Suppressor macrophage treated with lipopolysaccharide for 4 hours (primary cell): ENCODE results near the gene FOXO3B.
"Not testable (repeated sequence)": the region's sequence is repeated elsewhere in the genome, so short reads cannot be mapped to it uniquely, and the experiment has no call there.

ENCODE experiments used
- DNase-seq: peaks from one replicate; pipeline ENCODE4 v3.0.0-alpha.2; 2020

FOXO3B gene

DNA sequence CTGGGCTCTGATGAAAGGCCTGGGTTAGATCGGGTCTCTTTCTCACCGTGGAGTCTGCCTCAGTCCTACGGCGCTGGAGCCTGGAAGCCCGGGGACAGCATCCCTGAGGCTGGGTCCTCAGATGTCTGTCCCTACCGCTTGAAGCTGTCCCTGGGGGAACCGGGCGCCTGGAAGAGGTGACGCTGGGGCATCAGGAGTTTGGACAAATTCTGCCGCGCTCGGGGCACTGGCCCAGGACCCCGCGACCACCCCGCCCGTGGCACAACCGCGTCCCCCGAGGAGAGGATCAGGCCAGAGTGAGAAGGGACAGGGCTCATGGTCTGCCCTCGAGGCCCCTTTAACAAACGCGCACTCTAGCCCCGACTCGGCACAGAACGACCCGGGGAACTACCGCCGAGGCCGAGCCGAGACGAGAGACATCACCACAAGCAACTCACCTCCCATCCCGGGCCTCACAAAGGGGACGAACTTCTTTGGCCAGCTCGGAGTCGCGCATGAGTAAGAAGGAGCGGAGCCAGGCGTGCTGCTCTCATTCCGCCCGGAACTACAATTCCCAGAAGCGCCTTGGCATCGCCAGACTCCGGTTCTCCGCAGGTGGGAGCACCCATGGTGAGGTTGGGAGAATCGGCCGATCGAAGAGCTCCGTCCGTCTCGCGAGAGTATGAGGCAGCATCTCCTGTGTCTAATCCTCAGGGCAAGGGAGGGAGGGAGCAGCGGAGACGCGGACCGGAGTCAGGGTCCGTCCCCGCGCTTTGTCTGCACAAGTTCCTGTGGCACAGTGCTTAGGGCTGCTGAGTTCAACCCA, at the start of gene FOXO3B:
Gene FOXO3B, minus strand, starts transcription at position 548 of the 805 bp plus-strand sequence. CDS start 663 bp downstream, outside the sequence.
- DNase-seq = peak; percentile 73

DNA sequence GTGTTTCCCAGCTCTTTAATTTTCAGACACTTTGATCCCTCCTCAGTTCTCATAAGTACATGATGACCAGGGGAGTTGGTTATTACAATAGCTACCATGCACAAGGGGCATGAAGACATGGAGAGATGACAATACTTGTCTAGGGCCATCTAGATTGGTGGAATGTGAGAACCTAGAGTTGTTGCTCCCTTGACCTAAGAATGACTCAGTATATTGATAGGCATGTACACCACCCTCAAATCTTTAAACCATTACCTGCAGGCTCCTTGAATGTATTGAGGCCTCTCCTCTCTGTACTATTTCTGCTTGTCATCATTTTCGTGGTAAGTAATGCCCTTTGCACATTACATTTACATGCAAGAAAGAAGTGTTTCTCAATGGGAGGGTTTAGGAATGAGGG, 41.4 kb upstream of the FOXO3B start:
- DNase-seq = not testable (repeated sequence)

DNA sequence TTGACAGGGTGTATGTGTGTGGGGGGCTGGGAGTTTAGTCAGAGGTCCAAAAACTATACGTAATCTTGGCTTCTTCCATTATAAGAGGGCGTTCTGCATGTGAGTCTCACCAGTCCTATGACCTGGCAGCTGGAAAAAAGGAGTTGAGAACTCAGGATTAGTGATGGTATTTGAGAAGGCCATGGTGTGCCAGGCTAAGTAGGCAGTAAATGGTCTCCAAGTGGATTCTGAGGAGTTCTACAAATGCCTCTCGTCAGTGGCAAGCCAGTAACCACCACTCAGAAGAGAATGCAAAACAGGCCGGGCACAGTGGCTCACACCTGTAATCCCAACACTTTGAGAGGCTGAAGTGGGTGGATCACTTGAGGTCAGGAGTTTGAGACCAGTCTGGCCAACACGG, 40.5 kb upstream of the FOXO3B start:
- not testable (repeated sequence) for DNase-seq

DNA sequence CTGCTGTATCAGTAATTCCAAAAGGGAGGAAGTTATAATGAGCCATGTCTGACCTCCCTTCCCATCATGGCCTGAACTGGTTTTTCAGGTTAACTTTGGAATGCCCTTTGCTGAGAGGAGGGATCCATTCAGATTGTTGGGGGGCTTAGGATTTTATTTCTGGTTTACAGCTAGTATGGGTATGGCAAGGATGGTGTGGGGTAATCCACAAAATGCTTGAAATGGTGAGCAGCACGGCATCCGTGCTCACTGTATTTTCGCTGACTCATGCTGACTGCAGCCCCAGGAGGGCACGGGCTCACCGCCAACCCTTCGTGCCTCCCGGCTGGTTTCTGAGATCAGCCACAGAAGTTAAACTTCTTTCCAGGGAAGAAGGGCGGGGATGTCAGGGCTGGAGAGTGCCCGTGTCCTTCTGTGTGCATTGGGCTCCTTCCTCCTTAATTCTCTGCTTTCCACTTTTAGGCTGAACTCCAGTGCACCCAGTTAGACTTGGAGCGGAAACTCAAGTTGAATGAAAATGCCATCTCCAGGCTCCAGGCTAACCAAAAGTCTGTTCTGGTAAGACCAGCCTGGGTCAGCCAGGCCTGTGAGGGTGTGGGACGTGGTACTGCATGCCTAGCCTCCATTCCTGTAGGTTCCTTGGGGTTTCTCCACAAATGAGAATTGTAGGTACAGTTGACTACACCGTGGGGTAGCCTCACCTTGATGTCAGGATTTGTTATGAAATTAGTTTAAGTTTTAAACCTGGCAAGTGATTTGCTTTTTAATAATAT, 39.8 kb upstream of the FOXO3B start:
- DNase-seq = not testable (repeated sequence)

DNA sequence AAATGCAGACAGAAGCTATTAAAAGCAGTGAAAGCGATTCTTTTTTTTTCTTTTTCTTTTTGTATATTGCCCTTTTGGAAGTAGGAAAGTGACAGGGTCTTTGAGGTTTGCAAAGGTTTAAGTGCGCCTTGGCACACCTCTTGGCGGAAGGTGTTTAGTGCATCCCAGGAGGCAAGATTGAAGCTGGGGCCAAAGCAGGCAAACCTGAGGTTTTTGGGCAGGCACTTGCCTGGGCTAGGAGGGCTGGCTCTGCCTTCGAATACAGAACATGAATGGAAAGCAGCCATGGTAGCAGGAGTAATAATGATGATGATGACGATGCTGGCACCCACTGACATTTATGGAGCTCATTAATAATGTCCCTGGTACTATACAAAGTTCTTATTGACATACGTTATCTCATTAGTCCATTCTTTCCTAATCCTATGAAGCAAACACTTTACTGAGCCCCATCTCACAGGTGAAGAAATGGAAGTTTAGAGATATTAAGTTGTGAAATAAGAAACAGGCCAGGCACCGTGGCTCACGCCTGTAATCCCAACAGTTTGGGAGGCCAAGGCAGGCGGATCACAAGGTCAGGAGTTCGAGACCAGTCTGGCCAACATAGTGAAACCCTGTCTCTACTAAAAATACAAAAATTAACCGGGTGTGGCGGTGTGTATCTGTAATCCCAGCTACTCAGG, 37.5 kb upstream of the FOXO3B start:
- DNase-seq = not testable (repeated sequence)

DNA sequence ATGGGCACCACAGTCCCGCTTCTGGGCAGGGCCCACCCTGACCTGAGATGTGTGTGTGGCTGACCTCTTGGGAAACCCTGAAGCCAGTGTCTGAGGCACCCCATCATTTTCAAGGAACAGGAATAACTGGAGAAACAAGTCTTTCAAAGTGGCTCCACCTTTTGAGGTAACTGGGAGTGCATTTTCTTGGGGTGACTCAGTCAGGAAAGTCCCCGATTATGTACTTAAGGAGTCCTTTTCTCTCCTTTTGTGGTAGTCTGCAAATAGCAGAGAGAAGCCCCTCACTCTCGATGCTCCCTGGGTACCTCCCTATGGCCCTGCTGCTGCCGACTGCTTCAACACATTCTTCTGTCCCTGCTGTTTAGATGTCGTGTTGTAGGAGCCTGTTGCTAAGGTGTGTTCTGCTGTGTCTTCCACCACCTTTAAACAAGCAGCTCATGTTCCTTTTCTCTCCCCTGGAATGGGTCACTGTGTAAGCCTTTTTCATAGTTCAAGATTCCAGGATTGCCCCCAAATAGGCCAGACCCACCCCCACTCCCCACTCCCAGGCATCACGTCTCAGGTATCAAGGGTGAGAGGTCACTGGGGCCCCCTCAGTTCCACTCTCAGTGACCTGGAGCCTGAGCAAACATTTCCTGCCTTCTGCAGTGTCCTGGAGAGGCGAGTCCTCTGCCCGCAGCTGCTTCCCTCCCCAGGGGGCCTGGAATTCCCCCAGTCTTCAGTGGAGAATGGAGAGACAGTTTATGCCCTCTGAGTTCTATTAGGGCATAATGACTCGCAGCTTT, 36.7 kb upstream of the FOXO3B start:
- DNase-seq = peak; percentile 13

DNA sequence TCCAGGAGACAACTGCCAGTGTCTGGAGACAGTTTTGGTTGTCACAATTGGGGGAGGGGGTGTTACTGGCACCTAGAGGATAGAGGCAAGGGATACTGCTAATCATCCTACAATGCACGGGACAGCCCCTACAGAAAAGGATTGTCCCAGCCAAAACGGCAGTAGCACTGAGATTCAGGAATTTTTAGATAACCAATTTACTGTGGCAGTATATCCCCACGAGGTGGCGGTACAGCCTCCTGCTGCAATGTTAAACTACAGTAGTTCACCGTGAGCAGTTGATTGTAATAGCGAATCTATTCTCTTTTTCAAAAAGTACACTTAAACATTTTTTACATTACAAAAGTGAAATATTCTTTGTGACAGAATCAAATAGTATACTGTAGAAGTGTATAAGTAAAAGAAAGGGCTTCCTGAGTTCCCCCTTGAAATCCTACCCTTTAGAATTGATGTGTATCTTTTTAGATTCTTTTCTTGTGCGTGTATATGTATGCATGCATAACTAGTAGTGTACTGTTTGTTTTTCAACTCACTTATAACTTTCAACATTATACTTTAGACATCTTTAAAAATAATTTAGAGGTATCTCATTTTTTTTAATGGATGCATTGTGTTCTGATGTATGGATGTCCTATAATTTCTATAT, 30.4 kb upstream of the FOXO3B start:
- DNase-seq = peak; percentile 60

DNA sequence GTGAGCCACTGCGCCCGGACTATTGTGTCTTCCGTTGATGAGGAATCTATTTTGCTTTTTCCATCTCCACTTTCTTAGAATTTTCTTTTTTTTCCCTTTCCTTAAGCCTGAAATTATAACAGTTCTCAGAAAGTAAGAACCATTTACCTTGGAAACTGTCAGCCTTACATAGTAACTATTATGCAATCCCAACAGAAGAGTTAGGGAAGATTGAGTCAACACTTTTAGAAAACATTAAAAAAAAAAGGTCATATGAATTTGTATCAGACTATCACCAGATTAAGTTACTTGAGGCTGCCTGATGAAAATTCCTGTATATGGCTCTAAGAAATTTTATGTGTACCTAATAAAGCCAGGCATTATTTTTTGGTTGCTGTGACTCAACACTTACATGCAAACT, 26.1 kb upstream of the FOXO3B start:
- not testable (repeated sequence) for DNase-seq

DNA sequence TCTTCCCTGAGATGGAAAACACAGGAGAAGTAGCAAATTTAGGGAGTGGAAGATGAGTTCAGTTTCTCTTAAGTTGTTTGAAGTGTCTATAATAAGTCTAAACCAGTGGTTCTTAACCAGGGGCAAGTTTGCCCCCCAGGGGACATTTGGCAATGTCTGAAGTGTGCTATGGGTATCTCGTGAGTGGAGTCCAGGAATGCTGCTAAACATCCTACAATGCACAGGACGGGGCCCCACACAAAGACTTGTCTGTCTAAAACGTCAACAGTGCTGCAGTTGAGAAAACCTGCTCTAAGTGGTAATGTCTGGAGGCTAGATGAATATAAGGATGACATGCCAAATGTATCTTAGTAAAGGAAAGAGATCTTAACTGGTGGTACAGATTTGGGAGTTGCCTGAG, 23.8 kb upstream of the FOXO3B start:
- DNase-seq = not testable (repeated sequence)

DNA sequence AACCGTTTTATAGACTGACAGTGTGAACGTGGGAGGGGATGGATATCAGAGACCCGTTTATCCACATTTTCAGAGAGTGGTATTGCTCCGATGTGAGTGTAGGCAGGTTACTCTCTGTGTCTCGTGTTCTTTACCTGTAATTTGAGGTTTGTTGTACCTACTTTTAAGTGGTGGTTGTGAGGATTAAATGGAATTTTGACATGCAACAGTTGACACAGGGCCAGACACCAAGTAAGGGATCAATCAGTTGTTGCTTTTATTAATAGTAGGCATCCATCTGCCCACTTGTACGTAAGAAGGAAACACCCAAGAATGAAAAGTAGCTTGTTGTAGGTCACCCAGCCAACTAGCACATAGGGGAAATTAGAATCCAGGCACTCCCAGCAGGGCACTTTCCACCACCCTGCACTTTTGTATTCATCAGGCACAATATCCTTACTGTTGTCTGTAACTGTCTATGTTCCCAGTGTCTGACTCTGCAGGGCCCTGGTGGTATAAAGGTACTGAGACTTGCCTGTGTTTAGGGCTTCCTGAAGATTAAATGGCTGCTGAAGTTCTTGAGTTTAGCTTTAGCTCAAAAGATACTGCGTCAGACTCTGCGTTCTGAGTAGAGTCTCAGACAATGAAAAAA, 16.5 kb upstream of the FOXO3B start:
- not testable (repeated sequence) for DNase-seq

DNA sequence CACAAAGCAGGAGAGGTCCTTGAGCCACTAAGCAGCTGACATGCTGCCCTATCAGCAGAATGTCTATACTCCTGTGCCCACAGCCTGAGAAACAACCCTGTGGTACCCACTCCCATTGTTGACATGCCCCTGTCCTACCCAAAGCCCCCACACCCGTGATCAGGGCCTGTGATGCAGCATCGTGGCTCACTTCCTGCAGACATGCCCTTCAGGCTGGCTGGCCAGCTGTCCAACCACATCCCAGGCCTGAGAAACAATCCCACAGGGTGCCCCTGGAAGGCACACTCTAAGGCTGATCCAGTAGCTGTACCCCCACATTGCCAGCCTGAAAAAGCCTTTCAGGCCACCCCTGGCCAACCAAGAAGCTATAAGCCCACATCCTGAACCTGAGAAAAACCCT, 13.0 kb upstream of the FOXO3B start:
- not testable (repeated sequence) for DNase-seq

DNA sequence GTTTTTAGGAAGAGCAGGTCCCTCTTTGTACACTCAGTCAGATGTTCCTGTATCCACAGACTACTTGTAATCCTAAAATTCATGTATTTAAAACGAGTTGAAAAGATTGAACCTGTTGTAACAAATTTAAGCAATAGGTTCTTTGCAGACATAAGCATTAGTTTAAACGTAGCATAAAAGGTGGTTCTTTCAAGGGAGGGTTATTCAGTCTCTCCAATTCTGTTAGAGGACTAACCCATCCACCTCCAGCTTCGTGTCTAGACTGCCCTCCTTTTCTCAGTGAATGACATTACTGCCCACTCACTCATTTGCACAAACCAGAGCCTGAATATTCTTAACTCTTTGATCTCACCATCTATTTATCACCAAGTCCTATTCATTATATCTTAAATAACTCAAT, 554 bp upstream of the FOXO3B start:
- not testable (repeated sequence) for DNase-seq

DNA sequence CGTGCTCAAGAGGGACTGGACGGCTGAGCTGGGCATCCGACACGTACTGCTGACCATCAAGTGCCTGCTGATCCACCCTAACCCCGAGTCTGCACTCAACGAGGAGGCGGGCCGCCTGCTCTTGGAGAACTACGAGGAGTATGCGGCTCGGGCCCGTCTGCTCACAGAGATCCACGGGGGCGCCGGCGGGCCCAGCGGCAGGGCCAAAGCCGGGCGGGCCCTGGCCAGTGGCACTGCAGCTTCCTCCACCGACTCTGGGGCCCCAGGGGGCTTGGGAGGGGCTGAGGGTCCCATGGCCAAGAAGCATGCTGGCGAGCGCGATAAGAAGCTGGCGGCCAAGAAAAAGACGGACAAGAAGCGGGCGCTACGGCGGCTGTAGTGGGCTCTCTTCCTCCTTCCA, 4.7 kb downstream of the FOXO3B start:
- not testable (repeated sequence) for DNase-seq

DNA sequence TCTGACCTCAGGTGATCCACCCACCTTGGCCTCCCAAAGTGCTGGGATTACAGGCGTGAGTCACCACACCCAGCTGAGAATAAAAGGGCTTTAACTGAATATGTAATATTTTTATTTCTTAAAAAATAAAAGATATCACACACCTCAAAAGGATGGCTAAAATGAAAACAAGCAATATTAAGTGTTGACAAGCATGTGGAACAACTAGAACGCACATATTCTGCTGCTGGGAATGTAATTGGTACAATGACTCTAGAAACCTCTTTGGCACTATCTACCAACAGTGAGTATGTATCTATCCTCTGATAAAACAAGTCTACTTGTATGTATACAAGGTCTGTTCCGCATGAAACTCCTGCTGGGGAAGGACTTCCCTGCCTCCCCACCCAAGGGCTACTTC, 5.2 kb downstream of the FOXO3B start:
- DNase-seq = not testable (repeated sequence)

DNA sequence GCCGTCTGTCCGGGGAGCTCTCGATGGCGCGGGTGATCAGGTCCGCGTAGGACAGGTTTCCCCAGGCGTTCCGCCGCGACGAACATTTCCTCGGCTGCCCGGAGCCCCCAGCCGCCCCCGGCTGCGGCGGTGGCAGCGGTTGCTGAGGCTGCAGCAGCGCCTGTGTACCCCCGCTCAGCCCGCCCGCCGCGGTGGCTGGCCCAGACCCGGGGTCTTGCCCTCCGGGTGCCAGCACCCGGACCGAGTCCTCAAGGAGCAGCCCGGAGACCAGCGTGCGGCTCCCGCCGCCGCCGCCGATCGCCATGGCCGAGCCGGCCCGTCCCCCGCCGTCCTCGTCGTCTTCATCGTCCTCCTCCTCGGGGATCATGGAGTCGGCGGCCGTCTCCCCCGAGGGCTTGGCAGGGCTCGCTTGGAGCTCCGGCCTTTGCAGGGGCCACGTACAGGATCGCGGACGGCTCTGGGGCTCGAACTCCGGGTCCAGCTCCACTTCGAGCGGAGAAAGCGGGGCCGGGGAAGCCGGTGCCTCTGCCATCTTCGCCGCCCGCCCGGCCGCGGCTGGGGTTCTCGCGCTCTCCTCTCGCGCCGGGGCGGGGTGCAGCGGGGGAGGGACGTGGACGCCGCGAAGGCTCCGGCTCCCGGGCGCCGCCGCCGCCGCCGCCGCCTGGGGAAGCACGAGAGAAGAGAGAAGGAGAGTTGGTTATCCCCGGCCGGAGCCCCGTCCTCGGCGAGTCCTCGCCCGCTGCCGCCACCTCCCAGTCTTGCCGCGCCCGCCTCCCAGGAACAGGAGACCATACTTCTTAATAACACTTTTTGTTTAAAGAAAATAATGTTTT, 9.5 kb downstream of the FOXO3B start:
- DNase-seq = not testable (repeated sequence)

DNA sequence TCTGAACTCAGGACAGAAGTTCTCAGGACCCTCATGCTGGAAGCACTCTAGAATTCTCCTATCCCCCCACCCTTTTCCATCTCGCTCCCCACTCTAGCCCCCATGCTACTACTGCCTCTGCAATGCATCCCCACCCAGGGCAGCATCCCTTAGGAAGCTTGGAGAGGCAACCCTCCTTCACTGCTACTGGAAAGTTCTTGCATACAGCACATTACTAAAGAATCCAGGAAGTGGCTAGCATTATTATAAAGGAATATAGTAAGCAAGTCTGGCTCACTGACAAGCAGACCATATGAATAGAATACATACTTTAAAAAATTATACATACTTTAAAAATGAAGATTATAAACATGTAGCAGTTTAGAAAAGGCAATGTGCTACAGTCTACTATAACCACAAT, 13.5 kb downstream of the FOXO3B start:
- DNase-seq = not testable (repeated sequence)

DNA sequence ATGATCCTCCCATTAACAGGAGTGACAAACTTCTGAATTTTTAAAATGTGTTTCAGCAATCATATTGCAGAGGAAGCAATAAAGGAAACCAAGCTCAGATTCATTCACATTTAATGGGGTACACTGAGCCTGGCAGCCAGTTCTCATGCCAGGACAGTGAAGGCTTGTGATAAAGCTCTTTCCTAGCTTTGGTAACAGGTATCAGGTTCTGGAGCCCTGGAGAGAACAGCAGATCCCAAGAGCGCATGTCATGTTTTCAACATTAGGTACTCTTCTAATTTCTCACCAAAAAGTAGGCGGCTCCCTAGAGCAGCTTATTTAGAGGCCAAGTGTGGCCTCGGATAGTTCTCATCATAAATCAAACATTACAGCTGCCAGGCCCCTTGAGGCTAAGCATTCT, 14.6 kb downstream of the FOXO3B start:
- not testable (repeated sequence) for DNase-seq

DNA sequence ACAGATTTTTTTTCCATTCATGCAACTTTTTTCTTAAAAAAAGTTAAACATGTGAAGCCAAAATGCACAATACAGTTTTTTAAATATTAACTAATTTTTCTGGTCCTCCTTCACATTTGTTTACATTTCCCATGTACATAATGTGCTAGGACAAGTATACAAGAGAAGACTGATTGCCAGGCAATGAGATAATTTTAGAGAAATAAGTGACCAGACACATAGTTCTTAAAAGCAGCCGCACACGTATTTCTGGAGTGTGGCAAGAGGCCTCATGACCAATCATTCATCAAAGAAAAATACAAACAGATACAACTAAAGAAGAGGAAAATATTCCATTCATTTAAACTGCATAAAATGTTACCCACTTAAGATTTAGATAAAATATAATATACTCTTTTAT, 15.8 kb downstream of the FOXO3B start:
- DNase-seq = not testable (repeated sequence)

DNA sequence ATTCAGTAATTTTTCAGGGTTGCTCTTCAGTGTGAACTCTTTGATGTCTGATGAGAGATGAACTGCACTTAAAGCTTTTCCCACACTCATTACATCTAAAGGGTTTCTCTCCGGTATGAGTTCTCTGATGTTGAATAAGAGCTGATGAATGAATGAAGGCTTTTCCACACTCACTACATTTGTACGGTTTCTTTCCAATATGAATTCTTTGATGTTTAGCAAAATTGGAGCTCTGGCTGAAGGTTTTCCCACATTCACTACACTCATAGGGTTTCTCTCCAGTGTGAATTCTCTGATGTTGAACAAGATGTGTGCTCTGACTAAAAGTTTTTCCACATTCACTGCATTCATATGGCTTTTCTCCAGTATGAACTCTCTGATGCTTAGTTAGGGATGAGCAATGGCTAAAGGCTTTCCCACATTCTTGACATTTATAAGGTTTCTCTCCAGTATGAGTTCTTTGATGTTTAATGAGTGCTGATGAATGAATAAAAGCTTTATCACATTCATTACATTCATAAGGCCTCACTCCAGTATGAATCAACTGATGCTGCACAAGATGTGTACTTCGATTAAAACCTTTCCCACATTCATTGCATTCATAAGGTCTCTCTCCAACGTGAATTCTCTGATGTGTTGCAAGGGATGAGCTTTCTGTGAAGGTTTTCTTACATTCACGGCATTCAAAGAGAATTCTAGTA, 20.0 kb downstream of the FOXO3B start:
- DNase-seq = not testable (repeated sequence)

DNA sequence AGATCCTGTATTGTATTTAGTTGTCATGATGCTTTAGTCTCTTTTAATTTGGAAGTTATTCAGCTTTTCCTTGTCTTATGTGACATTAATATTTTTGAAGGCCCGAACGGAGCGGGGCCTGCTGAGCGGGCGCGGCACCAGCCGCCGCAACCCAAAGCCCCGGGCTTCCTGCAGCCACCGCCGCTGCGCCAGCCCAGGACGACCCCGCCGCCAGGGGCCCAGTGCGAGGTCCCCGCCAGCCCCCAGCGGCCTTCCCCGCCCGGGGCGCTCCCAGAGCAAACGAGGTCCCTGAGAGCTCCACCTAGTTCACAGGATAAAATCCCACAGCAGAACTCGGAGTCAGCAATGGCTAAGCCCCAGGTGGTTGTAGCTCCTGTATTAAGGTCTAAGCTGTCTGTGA, 32.0 kb downstream of the FOXO3B start:
- DNase-seq = not testable (repeated sequence)
